Activated CD4-positive, alpha-beta memory T cell treated with anti-CD3 and anti-CD28 coated beads for 36 hours (primary cell): Measurements from ENCODE around the gene GAPDHS. TPM values are rescaled to one million over a fixed set of nuclear protein-coding genes. Genes with fewer than 3 reads are reported as not detected.
A peak's percentile ranks its signal among the peaks of the same experiment; 100 is the strongest.

Source experiments
- CTCF ChIA-PET: fragments of 350-600 bp; sonication (Branson Sonifier 250); formaldehyde crosslinking; loops from one replicate; lab custom pipeline; 2021; ENCODE audit warnings: antibody characterized with exemption, inconsistent platforms; lab: Charles Lee
- POLR2A ChIA-PET: fragments of 350-600 bp; sonication (Branson Sonifier 250); formaldehyde crosslinking; loops from one replicate; lab custom pipeline; 2021; ENCODE audit warnings: antibody characterized with exemption; lab: Charles Lee
- DNase-seq: peaks from one replicate; pipeline ENCODE4 v3.0.0-alpha.2; 2020
- H3K27ac Mint-ChIP-seq: one replicate; pipeline ENCODE4 v1.8.0; 2021; ENCODE audit warnings: mixed read lengths
- H3K27me3 Mint-ChIP-seq: one replicate; pipeline ENCODE4 v1.8.0; 2021; ENCODE audit warnings: mixed read lengths
- H3K36me3 Mint-ChIP-seq: one replicate; pipeline ENCODE4 v1.8.0; 2021; ENCODE audit warnings: mixed read lengths
- H3K4me1 Mint-ChIP-seq: one replicate; pipeline ENCODE4 v1.8.0; 2021; ENCODE audit warnings: low read depth, mixed read lengths
- H3K4me3 Mint-ChIP-seq: one replicate; pipeline ENCODE4 v1.8.0; 2021; ENCODE audit warnings: mild to moderate bottlenecking, mixed read lengths
- H3K9me3 Mint-ChIP-seq: one replicate; pipeline ENCODE4 v1.8.0; 2021; ENCODE audit warnings: mixed read lengths
- intact Hi-C: fragments of 100-400 bp; cut with micrococcal nuclease; formaldehyde crosslinking; loops from one replicate; pipeline ENCODE4 v1.15.1; 2023
- total RNA-seq, 2 experiments: library from RNA; stranded (reverse); gene quantifications; one replicate each; pipeline ENCODE4 v1.2.3, GENCODE V29; 2021

Gene GAPDHS
- total RNA-seq, 2 experiments from 2014 or later: not detected

- H3K27me3 Mint-ChIP-seq: peaks cover 5% of the 10 kb centered on the region
- intact Hi-C loops: no loop called here
- H3K9me3 Mint-ChIP-seq: no peaks in the 10 kb centered on the region
- ChIA-PET POLR2A (no interaction called here), CTCF (interaction anchor here (0.7 kb wide), 1 partner anchor 221 kb away, joined by 3 read pairs; no protein-coding TSS in a partner anchor)
- H3K36me3 Mint-ChIP-seq: peaks cover 8% of the 10 kb centered on the region
- H3K4me3 Mint-ChIP-seq: no peak overlapping the region
- H3K4me1 Mint-ChIP-seq: peaks cover 14% of the 10 kb centered on the region
- DNase-seq: no peak
- no peak overlapping the region for H3K27ac Mint-ChIP-seq
These were observed 20.2 kb downstream of the GAPDHS start for GRCh38 chr19:35553385-35554000.

DNA sequence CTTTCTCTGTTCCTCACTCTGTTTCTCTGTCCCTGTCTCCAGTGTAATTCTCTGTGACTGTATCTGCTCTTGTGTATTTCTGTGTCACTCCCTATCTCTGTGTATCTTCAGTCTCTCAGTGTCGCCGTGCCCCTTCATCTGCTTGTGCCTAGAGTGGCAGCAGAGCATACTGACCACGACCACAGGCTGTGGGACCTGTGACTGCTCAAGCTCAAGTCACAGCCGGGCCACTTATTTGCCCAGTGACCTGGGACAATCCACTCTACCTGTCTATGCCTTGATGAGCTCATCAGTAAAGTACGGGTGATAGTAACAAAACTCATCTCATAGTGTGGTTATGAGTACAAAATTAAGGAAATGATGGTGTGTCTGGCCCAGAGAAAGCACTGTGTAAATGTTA is 20.8 kb downstream of the GAPDHS start:
- Mint-ChIP-seq H3K9me3 (no peaks in the 10 kb centered on the region), H3K27me3 (peaks cover 9% of the 10 kb centered on the region), H3K4me3 (no peak overlapping the region), H3K27ac (no peak overlapping the region), H3K36me3 (peaks cover 6% of the 10 kb centered on the region), H3K4me1 (peaks cover 12% of the 10 kb centered on the region)
- no peak for DNase-seq
- POLR2A ChIA-PET: no interaction called here
- CTCF ChIA-PET: interaction anchor here (0.7 kb wide), 1 partner anchor 221 kb away, joined by 3 read pairs; no protein-coding TSS in a partner anchor
- intact Hi-C loops: no loop called here

DNA sequence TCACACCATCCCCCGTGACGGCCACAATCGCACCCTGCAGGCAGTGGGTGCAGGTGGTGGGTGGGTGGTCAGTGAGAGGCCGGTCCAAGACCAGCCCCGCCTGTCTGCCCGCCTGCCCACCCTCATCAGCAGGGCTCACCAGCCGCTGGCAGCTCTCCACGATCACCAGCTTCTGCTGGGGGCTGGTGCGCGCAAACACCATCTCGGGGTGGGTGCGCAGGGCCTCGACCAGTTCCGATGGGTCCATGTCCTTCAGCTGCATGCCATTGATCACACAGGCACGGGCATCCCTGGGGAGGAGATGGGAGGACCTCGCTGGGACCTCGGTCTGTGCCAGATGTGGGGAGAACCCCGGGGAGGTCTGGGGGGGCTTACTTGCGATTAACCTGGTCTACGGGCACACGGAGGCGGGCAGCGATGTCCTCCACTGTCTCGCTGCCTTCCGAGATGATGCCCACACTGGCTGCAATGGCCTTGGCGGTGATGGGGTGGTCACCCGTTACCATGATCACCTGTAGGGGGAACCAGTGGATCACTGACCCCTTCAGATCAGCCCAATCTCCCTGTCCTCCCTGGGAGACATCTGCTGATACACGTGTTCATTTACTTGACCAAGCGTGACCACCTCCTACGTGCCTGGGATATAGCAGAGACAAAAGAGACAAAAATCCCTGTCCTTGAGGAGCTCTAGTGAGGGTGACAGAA is 22.2 kb downstream of the GAPDHS start:
- DNase-seq: no peak
- intact Hi-C loops: no loop called here
- no peak overlapping the region for H3K4me3 Mint-ChIP-seq
- POLR2A ChIA-PET: no interaction called here
- peaks cover 23% of the 10 kb centered on the region for H3K27me3 Mint-ChIP-seq
- H3K4me1 Mint-ChIP-seq: peaks cover 9% of the 10 kb centered on the region
- no peaks in the 10 kb centered on the region for H3K9me3 Mint-ChIP-seq
- peaks cover 2% of the 10 kb centered on the region for H3K36me3 Mint-ChIP-seq
- CTCF ChIA-PET: interaction anchor here (1.4 to 2.7 kb wide), 2 partner anchors 45 to 60 kb away, joined by 4 to 8 read pairs; no protein-coding TSS in a partner anchor
- H3K27ac Mint-ChIP-seq: no peak overlapping the region

- intact Hi-C loops: no loop called here
- H3K27me3 Mint-ChIP-seq: peaks cover 28% of the 10 kb centered on the region
- no peaks in the 10 kb centered on the region for H3K36me3 Mint-ChIP-seq
- H3K9me3 Mint-ChIP-seq: no peaks in the 10 kb centered on the region
- ChIA-PET CTCF (interaction anchor here (1.1 to 5.2 kb wide), 4 partner anchors 7 to 61 kb away, joined by 3 to 31 read pairs (median 6); no protein-coding TSS in a partner anchor), POLR2A (no interaction called here)
- H3K27ac Mint-ChIP-seq: no peak overlapping the region
- H3K4me3 Mint-ChIP-seq: no peak overlapping the region
- peaks cover 9% of the 10 kb centered on the region for H3K4me1 Mint-ChIP-seq
- DNase-seq: no peak
These were observed 22.9 kb downstream of the GAPDHS start for GRCh38 chr19:35556025-35556590.

DNA sequence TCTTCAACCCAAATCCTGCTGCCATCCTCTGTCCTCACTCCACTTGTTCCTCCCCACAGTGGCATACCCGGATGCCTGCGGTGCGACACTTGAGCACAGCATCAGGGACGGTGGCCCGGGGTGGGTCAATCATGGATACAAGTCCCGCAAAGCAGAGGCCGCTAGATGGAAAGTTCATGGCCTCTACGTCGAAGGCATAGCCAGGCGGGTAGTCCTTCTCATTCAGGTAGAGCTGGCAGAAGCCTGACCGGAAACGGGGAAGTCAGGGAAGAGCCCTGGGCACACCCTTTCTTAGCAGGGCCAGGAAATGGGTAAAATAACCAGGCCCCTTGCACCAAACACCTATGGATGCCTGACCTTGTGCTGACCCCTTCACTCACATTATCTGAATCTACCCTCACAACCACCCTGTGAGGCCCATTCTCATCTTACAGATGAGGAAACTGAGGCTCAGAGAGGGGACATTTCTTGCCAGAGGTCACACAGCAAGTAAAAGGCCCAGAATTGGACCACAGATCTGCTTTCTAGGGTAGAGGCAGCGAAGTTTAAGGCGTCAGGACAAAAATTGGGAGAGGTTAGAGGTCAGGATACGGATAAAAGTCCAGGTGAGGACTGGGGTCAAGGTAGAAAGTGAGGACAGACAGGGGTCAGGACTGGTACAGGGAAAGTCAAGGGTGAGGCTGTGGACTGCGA is 23.7 kb downstream of the GAPDHS start:
- DNase-seq: no peak
- Mint-ChIP-seq H3K4me1 (peaks cover 9% of the 10 kb centered on the region), H3K27me3 (peaks cover 35% of the 10 kb centered on the region), H3K36me3 (no peaks in the 10 kb centered on the region), H3K27ac (no peak overlapping the region), H3K4me3 (peak overlapping the region; percentile 1), H3K9me3 (no peaks in the 10 kb centered on the region)
- intact Hi-C loops: no loop called here
- ChIA-PET CTCF (interaction anchor here (1.1 to 5.2 kb wide), 4 partner anchors 8 to 47 kb away, joined by 3 to 31 read pairs (median 6); no protein-coding TSS in a partner anchor), POLR2A (no interaction called here)

- CTCF ChIA-PET: interaction anchor here (1.4 to 5.2 kb wide), 3 partner anchors 9 to 47 kb away, joined by 3 to 31 read pairs (median 8); no protein-coding TSS in a partner anchor
- Mint-ChIP-seq H3K36me3 (no peaks in the 10 kb centered on the region), H3K27ac (no peak overlapping the region), H3K27me3 (peaks cover 39% of the 10 kb centered on the region), H3K4me1 (peaks cover 9% of the 10 kb centered on the region), H3K9me3 (no peaks in the 10 kb centered on the region), H3K4me3 (peak overlapping the region; percentile 69)
- DNase-seq: peak; percentile 64
- POLR2A ChIA-PET: no interaction called here
- intact Hi-C loops: no loop called here
These were observed 24.5 kb downstream of the GAPDHS start for GRCh38 chr19:35557539-35558399.

- Mint-ChIP-seq H3K27me3 (peaks cover 40% of the 10 kb centered on the region), H3K4me3 (no peak overlapping the region), H3K4me1 (peaks cover 9% of the 10 kb centered on the region), H3K27ac (no peak overlapping the region), H3K9me3 (no peaks in the 10 kb centered on the region), H3K36me3 (no peaks in the 10 kb centered on the region)
- intact Hi-C loops: no loop called here
- ChIA-PET POLR2A (no interaction called here), CTCF (interaction anchor here (1.4 to 5.2 kb wide), 2 partner anchors 10 to 48 kb away, joined by 3 to 31 read pairs; no protein-coding TSS in a partner anchor)
- DNase-seq: no peak
These were observed 25.4 kb downstream of the GAPDHS start for GRCh38 chr19:35558400-35559280.

DNA sequence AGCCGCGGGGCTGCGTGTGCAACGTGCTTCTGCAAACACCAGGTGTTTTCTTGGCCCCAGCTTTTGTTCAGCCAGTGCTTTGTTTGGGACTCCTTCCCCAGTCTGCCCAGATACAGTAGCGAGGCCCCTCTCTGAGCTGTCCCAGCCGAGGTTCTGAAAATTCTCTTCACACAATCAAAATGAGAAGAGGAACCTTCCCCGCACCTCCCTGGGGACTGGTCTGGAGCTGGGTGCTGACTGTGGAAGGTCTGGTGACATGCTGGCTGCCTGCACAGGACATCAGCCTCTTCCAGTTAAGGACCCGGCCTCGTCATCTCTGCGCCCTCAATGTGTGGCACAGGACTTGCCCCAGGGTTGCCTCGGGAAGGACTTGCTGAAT is 26.0 kb downstream of the GAPDHS start:
- intact Hi-C loops: no loop called here
- Mint-ChIP-seq H3K4me3 (no peak overlapping the region), H3K27ac (no peak overlapping the region), H3K36me3 (no peaks in the 10 kb centered on the region), H3K27me3 (peaks cover 42% of the 10 kb centered on the region), H3K9me3 (no peaks in the 10 kb centered on the region), H3K4me1 (peaks cover 9% of the 10 kb centered on the region)
- CTCF ChIA-PET: interaction anchor here (1.4 to 5.2 kb wide), 2 partner anchors 11 to 49 kb away, joined by 3 to 31 read pairs; no protein-coding TSS in a partner anchor
- POLR2A ChIA-PET: no interaction called here
- DNase-seq: no peak

GRCh38 chr19:35559781-35560180 is 26.5 kb downstream of the GAPDHS start:
- Mint-ChIP-seq H3K27ac (no peak overlapping the region), H3K27me3 (peaks cover 42% of the 10 kb centered on the region), H3K4me1 (peaks cover 9% of the 10 kb centered on the region), H3K9me3 (no peaks in the 10 kb centered on the region), H3K4me3 (no peak overlapping the region), H3K36me3 (no peaks in the 10 kb centered on the region)
- DNase-seq: no peak
- CTCF ChIA-PET: interaction anchor here (1.4 to 5.2 kb wide), 2 partner anchors 11 to 49 kb away, joined by 3 to 31 read pairs; no protein-coding TSS in a partner anchor
- intact Hi-C loops: no loop called here
- POLR2A ChIA-PET: no interaction called here

DNA sequence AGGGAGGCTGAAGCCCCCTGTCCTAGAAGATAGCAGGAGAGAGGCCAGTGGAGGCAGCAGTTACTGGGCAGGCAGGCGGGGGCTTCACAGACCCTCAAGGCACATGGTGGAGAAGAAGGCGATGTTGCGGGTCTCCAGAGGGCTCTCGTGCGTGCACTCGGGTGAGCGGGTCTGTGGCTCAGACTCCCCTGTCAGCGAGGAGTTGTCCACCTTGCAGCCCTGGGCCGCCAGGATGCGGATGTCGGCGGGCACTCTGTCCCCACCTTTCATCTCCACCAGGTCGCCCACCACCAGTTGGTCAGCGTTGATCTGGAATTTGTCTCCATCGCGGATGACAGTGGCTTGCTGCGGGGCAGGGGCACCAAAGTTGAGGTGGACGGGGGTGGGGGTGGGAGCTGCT is 27.0 kb downstream of the GAPDHS start:
- no peak overlapping the region for H3K4me3 Mint-ChIP-seq
- intact Hi-C loops: no loop called here
- no peaks in the 10 kb centered on the region for H3K9me3 Mint-ChIP-seq
- peaks cover 9% of the 10 kb centered on the region for H3K4me1 Mint-ChIP-seq
- H3K27me3 Mint-ChIP-seq: peaks cover 43% of the 10 kb centered on the region
- H3K27ac Mint-ChIP-seq: no peak overlapping the region
- POLR2A ChIA-PET: no interaction called here
- no peak for DNase-seq
- CTCF ChIA-PET: interaction anchor here (5.2 kb wide), 1 partner anchor 12 kb away, joined by 31 read pairs; no protein-coding TSS in a partner anchor
- H3K36me3 Mint-ChIP-seq: no peaks in the 10 kb centered on the region
